Measurements from ENCODE around the gene HES3.

The HES3 gene

DNA sequence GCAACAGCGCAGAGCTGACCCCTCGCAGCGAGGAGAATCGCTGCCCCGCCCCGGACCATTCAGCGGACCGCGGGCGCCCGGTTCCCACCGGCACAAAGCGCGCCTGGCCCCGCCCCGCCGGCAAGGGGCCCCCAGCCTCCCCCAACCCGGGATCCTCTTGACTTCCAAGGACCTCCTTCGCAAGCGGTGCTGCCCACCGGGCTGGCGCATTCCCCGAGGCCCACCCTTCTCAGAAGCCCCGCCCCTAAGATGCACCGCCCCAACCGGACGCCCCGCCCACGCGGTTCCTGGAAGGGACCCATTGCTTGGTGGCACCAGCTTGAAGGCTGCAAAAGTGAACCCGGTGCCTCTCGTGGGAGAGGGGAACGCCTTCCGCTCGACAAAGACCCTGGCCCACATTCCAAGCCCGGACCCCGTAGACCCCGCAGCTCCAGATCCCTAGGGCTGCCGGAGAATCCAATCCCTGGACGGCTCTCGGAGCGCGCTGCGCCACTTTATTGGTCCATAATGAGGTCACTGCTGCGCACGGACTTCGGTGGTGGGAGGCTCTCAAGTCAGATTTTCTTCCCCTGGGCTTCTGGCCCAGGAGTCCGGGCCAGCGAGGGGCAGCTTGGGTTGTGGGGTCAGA is 2.0 kb downstream of the HES3 start:
- peak; percentile 38 for DNase-seq (ENCODE audit: low read depth)

DNA sequence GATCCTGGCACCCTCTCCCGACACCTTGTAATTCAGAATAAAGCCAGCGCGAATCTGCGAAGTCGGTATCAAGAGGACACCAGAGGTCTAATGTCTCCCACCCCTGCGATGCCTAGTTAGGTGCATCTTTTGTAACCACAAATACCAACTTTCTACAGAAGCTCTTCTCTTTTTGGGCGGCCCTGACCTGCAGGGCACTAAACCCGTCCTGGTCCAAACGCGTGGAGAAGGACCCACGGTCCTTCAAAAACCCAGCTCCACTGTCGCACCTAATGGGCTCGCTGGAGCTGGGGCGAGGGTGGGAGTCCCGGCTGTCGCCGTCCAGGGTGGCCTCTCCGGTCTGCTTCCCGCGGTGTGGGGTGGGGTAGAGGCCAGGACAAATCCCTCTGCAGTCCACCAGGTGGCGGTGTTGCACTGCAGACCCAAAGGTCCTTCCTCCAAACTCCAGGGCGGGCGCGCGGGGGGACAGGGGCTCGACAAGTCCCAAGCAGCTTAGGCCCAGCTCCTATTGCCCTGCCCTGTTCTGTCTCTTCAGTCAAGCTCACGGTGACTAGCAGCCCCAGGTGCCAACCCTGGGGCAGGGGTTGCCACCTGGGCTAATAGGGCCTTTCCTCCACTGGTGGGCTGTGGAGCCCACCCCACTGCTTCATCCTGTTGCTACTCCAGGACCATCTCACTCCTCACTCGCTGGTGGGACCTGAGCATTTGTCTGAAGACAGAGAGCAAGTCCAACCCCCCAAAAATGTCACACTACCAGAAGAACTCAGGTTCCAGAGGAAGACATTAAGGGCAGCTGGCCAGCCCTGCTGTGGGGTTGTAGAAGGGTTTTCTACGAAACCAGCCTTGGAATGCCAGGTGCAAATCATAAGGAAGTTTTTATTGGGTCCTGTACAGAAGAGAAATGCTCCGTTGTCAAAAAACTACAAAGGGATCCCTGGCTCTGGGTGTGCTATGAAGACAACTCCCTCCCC is 2.8 kb downstream of the HES3 start:
- DNase-seq (ENCODE audit: low read depth) = peak; percentile 69

DNA sequence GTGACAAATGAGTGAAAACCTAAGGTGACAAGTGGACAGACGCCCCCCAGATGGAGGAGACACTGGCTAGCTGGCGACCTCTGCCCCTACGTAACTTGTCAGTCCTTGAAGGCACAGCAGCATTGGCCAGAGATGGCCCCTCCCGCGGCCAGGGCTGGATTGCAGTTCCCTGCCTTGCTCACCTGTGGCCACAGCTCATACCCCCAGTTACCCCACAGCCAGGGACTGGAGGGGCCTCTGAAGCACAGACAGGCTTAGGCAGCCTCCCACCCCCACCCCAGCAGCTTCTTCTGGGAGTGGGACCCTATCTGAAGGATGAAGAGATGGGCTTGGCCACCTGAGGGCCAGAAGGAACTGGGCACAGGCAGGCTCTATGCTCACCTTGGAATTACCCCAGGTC is 3.7 kb downstream of the HES3 start:
- no peak for DNase-seq (ENCODE audit: low read depth)

DNA sequence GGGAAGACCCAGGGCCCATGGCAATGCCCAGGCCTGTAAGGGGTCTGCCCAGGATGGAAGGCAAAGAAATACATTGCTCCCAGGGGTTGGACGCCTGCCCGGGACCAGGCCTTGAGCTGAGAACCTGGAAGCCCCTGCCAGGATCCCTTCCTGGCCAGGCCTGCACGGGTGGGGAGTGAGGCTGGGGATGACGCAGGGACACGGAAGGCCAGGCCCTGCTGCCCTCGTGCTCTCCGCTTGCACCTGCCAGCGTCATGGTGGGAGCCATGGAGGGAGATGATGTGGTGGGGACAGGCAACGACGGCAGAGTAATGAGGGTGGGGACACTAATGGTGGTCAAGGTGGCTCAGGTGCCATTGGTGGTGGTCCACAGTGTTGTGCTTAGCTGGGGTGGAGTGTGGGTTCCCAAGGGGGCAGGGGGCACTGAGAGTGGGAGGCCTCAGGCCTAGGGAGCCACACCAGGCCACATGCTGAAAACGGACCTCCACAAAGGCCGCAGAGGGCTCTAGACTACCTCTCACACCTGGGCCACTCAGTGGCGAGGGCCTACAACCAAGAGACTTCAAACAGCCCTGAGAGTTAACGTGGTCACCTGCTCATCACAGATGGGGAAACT is 4.3 kb downstream of the HES3 start:
- DNase-seq (ENCODE audit: low read depth) = no peak

DNA sequence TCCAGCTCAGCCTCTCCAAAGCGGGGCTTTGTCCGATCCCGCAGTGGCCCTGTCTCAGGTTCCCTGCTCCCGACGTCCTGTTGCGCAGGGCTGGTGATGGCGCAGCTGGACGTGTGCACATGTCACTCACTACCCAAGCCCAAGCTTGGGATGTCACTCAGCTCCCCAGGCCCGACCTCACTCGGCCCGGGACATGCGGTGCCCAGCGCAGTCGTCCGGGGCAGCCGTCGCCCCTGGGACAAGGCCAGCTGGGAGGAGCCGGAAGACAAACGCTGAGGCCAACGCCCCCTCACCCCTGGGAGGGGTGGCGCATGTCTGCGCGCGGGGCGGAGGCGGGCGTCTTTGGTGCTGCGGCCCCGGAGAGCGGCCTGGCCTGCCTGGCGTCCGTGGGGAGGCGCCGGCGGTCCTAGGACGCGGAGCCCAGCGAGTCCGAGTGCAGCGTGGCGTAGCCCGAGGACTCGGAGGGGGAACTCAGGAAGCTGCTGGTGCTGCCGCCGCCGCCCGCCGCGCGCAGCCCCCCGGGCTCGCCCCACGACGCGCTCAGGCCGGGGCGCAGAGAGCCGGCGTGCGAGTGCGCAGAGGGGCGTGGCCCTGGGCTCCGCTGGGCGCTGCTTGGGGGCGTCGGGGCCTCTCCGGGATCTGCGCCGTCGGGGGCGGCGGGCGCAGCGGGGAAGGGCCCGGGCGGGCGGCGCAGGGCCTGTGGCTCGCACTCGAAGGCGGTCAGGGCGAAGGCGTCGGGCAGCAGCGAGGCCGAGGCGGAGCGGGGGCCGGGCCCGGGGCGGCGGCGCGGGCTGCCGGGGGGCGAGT is 5.2 kb downstream of the HES3 start:
- no peak for DNase-seq (ENCODE audit: low read depth)

DNA sequence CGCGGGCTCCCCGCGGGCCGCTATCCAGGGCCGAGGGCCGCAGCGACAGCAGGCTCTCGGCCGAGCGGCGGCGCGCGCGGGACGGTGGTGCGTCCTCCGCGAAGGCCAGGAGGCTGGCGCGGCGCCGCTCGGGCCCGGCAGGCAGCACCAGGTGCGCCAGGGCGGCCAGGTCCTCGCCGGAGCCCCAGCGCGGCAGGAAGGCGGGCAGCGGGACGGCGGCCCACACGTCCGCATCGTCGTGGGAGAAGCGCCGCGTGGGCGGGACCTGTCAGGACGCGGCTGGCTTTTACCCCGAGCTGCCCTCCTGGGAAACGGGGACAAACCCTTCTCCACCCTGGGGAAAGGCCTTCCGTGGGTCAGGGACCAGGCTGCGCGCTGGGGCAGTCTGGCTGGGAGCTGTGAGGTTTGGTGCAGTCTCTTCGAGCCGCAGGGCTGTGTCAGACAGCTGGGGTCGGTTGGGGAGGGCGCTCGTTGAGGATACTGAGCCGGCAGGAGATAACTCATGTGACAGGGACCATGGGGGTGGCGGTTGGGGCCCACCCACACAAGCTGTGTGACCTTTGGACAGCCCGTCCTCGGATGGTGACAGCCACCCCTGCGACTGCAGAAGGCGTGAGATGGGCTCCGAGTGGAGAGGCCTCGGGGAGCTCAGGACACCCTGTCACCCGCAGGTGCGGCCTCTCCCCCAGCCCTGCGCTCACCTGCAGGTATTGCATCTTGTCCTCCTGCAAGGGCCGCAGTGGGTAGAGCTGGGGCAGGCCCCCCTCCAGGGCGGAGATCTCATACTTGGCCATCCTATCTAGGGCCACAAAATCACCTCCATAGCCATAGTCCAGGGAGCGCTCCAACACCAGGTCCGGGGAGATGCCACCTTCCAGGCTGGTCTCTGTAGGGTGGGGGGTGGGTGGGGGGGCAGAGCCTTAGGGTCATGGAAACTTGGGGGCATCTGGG is 6.0 kb downstream of the HES3 start:
- no peak for DNase-seq (ENCODE audit: low read depth)

DNA sequence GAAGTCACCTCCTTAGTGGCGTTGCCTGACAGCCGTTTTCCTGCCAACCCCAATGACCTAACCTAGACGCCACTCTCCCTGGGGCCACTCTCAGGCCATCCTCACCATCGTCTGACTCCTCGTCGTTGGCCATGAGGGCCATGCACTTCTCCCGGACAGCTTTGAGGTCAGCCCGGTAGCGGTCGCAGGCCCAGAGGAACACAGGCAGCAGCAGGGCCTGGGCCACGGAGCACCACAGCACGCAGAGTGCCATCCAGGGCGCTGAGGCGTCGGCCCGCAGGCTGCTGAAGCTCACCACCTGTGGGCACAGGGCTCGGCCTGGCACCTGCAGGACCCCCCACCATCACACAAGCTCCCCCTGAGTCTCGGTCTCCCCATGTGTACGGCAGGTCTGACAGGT is 7.3 kb downstream of the HES3 start:
- DNase-seq (ENCODE audit: low read depth) = no peak

DNA sequence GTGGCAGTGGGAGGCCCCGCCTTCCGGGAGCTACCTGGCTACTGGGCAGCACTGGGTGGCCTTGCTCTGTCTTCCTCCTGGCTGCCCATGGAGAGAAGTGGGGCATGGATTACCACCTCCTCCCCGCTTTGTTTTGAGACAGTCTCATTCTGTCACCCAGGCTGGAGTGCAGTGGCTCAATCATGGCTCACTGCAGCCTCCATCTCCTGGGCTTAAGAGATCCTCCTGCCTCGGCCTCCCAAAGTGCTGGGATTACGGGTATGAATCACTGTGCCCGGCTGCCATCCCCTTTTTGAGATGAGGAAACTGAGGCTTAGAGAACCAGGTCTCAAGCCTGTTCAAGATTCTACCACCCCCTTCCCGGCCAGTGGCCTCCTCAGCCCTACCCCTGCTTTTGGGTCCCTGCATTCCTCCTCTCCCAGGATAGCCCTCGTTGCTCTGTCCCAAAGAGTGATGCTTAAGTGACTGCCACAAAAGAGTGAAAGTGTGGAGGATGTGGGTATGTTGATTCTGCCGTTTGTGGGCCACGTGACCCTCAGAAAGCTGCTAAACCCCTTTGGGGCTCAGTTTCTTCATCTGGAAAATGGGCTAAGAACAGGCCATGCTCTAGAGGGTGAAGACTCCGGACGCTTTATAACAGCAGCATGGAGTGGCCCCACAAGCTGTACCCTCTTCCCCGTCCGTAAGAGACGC is 7.8 kb downstream of the HES3 start:
- no peak for DNase-seq (ENCODE audit: low read depth)

DNA sequence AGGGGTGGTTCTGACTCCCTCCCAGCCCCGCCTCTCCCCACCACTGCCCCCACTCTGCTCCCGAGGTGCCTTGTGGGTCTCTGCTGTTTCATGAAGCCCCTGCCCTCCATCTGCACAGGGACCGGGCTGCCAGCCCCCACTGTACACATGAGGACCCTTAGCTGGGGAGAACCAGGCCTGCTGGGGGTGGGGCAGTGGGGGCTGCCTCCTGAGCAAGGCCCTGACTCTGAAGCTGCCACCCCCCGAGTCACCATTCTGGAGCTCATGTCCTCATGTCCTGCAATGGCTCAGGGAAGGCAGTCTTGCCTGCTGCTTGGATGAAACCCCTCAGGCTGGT is 8.4 kb downstream of the HES3 start:
- DNase-seq (ENCODE audit: low read depth) = no peak

DNA sequence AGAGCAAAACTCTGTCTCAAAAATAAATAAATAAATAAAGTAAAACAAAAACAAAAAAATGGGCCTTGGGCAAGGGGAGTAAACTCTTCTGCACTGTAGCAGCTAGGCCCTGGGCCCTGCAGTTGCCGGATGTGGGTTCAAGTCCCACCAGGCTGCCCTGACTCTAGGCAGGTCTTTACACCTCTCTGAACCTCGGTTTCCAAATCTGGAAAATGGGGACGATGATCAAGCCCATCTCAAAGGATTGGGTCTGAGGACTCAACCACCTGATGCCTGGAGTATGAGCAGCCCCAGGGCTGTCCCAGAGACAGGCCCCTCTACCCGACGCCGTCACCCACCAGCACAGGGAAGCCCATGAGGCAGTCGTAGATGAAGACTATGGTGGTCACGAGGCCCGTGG is 9.4 kb downstream of the HES3 start:
- DNase-seq (ENCODE audit: low read depth) = no peak

DNA sequence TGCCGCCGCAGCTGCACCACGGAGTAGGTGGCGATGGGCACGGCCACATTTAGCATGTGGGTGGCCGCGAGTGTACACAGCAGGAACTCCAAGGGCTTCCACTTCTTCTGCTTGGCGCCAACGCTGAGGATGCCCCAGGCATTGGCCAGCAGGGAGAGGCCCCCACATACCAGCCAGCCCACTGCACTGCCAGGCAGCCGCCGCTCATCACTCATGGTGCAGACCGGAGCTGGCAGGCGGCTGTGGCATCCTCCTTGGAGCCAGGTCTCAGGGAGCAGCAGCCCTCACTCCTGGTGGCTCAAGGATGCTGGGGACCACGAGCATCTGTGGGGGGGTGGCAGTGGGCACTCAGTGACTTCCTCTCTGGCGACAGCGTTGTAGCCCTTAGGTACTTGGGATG is 10.7 kb downstream of the HES3 start:
- no peak for DNase-seq (ENCODE audit: low read depth)

DNA sequence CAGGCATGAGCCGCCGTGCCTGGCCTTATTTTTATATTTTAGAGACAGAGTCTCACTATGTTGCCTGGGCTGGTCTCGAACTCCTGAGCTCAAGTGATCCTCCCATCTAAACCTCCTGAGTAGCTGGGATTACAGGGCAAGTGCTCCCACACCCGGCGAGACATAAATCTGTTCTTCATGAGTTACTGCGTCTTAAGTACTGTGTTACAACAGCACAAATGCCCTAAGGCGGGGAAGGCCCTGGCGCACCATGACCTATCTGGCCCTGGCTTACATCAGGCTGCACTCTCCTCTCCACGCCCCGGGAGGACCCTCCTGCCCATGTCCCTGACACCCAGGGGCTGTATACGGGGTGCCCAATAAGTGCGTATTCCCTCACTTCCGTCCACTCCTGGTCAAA is 12.7 kb downstream of the HES3 start:
- no peak for DNase-seq (ENCODE audit: low read depth)

DNA sequence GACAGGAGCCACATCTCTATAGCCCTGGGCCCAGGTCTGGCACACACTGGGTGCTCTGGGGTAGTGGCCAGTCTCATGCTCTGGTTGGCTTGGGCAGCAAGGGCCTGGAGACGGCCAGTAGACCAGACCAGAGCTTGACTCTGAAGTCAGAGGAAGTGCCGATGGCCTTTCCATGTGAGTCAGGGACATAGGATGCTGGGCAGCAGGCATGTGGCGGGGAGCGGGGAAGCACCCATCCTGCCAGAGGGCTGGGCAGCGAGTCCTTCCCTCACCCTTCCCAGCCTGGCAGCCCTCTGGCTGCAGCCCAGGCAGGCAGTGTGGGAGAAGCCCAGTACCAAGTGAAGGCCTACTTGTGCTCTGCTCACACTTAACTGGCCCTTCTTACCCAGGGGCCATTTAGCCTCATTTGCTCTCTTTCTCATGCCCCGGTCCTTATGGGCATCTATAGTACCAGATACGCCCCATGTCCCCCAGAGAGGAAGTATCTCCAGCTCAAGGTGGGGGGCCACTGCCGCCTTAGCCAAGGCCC is 13.6 kb downstream of the HES3 start:
- no peak for DNase-seq (ENCODE audit: low read depth)

DNA sequence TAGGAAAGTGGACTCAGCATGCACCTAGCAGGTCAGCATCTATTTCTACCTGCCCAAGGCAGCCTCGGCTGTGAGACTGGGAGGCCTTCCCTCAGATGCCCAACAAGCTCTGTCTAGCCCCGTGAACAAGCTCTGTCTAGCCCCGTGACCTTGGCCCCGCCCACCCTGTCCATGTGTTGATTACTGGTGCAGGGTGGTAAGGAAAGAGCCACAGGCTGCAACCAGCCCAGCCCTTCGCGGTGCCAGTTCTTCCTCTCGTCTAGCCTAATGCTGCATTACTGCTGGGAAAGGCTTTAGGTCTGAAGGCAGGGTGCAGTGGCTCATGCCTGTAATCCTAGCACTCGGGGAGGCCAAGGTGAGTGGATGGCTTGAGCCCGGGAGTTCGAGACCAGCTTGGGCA is 14.7 kb downstream of the HES3 start:
- no peak for DNase-seq (ENCODE audit: low read depth)

DNA sequence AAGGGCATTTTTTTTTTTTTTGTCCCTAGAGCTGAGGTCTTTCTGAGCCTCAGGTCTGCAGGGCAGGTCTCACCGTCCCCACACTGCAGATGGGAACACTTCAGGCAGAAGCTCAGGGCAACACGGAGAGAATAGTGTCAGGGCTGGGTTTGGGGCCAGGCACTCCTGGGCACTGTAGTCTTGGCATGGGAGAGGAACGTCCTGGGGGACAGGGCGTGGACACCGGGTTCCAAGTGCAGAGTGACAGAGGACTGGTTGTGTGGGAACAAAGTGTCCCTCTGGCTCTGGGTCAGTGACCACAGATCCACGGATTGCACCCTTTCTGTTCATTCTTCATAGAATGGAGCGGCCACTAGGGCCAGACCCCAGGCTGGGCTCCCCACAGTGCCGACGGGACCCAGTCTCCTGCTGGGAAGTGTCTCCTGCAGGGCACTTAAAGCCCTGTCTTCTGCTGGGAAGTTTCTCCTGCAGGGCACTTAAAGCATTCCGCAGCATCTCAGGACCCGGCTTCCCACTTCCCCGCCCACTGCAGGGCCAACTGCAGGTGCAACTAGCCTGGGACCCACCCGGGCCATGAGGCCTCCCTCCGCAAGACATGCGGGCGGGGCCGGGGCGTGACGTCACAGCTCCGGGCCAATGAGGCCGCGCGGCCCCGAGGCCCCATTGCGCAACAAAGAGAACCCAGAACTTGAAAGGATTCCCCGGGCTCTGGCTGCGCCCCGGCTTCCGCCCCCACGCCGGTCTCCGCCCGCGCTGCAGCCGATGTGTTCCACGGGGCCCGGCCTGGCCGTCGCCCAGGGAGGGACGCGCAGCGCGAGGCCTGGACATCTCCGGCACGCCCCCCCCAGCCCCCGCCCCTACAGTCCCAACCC is 15.7 kb downstream of the HES3 start:
- DNase-seq (ENCODE audit: low read depth) = peak; percentile 69

DNA sequence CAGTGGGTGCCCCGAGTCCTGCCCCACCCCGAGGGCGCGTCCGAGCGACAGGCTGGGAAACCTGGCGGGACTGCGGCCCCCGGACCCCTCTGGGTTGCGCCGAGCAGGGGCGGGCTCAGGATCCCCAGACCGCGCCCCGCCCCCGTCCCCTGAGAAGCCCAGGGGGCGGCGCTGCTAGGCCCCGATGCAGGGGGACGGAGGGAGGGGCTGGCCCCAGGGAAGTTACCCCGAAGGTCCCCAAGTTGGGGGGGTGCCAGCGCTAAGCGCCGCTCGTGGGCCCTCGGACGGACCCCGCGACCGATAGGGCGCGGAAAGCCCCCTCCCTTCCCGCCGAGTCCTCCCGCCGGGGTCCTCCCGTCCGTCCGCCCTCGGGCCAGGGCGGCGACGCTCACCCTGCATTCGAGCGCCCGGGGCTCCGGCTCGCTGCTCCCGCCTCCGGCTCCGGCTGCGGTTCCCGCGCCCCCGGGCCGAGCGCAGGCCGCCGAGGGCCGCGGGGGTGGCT is 16.5 kb downstream of the HES3 start:
- no peak for DNase-seq (ENCODE audit: low read depth)

DNA sequence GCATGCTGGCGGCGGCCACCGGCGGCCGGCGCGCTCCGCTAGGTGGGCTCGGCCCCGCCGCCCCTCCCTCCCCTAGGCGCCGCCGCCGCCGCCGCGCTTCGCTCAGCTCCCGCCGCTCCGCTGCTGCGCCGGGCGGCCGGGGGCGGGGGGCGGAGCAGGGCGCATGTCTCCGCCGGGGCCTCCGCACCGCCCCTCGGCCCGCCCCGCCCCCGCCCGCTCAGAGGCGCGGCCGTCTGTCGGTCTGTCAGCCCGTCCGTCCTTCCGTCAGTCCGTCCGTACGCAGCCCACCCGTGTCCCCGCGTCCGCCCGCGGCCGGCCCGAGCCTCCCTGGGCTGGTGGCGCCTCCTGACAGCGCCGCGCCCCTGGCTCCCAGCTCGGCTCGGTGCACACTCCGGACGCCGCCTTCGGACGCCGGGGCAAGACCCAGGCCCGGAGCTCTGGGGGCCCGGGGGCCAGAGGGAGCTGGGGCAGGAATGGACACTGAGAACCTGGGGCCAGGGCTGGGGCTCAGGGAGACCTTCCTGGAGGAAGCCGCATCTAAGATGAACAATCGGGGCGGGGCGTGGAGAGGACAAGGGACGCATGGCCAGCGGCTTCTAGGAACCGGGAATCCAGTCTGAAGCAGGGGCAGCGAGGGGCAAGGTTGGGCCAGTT is 17.1 kb downstream of the HES3 start, which contains the start of gene GPR153:
Gene GPR153 (minus strand): TSS at position 138 of the 654 bp plus-strand sequence. CDS start 6,193 bp downstream, outside the sequence.
- DNase-seq (ENCODE audit: low read depth) = peak; percentile 52

DNA sequence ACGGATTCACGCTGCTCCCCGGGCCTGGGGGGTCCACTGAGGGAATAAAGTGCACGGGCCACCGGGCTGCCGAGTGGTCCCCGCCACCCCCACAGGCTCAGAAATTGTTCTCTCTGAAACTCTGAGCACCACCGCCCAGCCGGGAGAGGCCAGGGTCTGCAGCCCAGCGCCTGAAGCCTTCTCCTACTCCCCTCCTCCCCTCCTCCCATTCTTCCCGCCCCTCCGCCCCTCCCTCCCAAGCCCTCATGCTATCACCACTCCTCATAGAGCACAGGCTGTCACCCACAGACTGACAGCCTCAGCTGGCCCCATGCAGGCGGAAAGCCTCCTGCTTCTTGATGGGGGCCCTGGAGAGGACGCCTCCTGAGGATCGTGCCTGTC is 17.6 kb downstream of the HES3 start:
- DNase-seq (ENCODE audit: low read depth) = no peak

Measured in activated T-cell treated with anti-CD3 and anti-CD28 coated beads for 24 hours (primary cell).